GM12878 (cell line): ENCODE data around the gene NDUFC1. TPM values are rescaled to one million over a fixed set of nuclear protein-coding genes. Genes with fewer than 3 reads are reported as not detected.
A peak's percentile ranks its signal among the peaks of the same experiment; 100 is the strongest.

Source experiments
- ATAC-seq: fragments of 200-7000 bp; cut with Tn5 transposase; 3 replicates; pipeline ENCODE4 v1.9.1; 2020; ENCODE audit warnings: mild to moderate bottlenecking, moderate library complexity
- BruUV-seq: library from RNA; stranded (reverse); fragments of 400-500 nt; replicated peaks from 2 replicates; lab custom pipeline; 2021; lab: Mats Ljungman, UMichigan
- CTCF ChIA-PET: fragments of 300-600 bp; sonication (Branson Sonifier 250); formaldehyde crosslinking; extraction: SDS; loops from one replicate; lab custom pipeline; 2021; ENCODE audit warnings: inconsistent platforms; lab: Yijun Ruan, JAX
- POLR2A ChIA-PET: fragments of 350-600 bp; formaldehyde crosslinking; extraction: SDS; loops from one replicate; lab custom pipeline; 2021; ENCODE audit warnings: inconsistent platforms; lab: Charles Lee
- RAD21 ChIA-PET: fragments of 300-600 bp; sonication (Branson Sonifier 250); formaldehyde crosslinking; loops from one replicate; lab custom pipeline; 2023; ENCODE audit warnings: antibody characterized with exemption; ENCODE audit not compliant: unreplicated experiment; lab: Charles Lee
- SMC1A ChIA-PET: fragments of 300-600 bp; sonication (Branson Sonifier 250); formaldehyde crosslinking; loops from one replicate; lab custom pipeline; 2023; ENCODE audit not compliant: unreplicated experiment, uncharacterized antibody; lab: Charles Lee
- DNase-seq: peaks from one replicate; pipeline ENCODE4 v3.0.0-alpha.2; 2011; ENCODE audit warnings: low read depth, low spot score
- FAIRE-seq: peaks from 3 replicates; lab custom pipeline; 2011; peaks lifted over from hg19 to GRCh38; lab: Jason Lieb, UNC
- H2AFZ ChIP-seq: 2 replicates; pipeline ENCODE4 v1.6.0; 2011; ENCODE audit warnings: low read depth, low read length, control low read depth; ENCODE audit not compliant: control insufficient read depth
- H3K27ac ChIP-seq: 2 replicates; pipeline ENCODE4 v1.5.1; 2011; ENCODE audit warnings: control low read depth; ENCODE audit not compliant: control insufficient read depth, insufficient read depth
- H3K27me3 ChIP-seq, 2 experiments: replicated peaks in 1 of 2; 2 replicates each; pipeline versions ENCODE4 v1.6.0 to v1.6.1; 2011; ENCODE audit warnings: low read length in 1 of 2; ENCODE audit not compliant: control insufficient read depth in 2 of 2, insufficient read depth in 2 of 2
- H3K36me3 ChIP-seq, 2 experiments: 2 replicates each; pipeline ENCODE4 v1.5.1; 2011; ENCODE audit warnings: low read length in 1 of 2; ENCODE audit not compliant: control insufficient read depth in 2 of 2, insufficient read depth in 2 of 2
- H3K4me1 ChIP-seq: 2 replicates; pipeline ENCODE4 v1.6.1; 2011; ENCODE audit warnings: mild to moderate bottlenecking, low read length, moderate library complexity, mixed read lengths; ENCODE audit not compliant: control insufficient read depth, insufficient read depth
- H3K4me2 ChIP-seq: 2 replicates; pipeline ENCODE4 v1.6.0; 2011; ENCODE audit warnings: control low read depth; ENCODE audit not compliant: control insufficient read depth, insufficient read depth
- H3K4me3 ChIP-seq: fragments of 200-600 bp; sonication (generic); 2 replicates; pipeline ENCODE4 v1.5.1; 2016
- H3K79me2 ChIP-seq: 2 replicates; pipeline ENCODE4 v1.6.0; 2011; ENCODE audit warnings: low read length; ENCODE audit not compliant: control insufficient read depth, insufficient read depth
- H3K9ac ChIP-seq: 2 replicates; pipeline ENCODE4 v1.8.0; 2011; ENCODE audit warnings: low read length, control low read depth, mixed read lengths; ENCODE audit not compliant: control insufficient read depth, insufficient read depth
- H3K9me3 ChIP-seq: replicated peaks from 3 replicates; pipeline ENCODE4 v1.5.1; 2011; ENCODE audit warnings: mild to moderate bottlenecking, low read length; ENCODE audit not compliant: control insufficient read depth, insufficient read depth
- H4K20me1 ChIP-seq: 2 replicates; pipeline ENCODE4 v1.6.0; 2011; ENCODE audit not compliant: control insufficient read depth, insufficient read depth
- FOS ChIP-seq: IDR thresholded peaks from 3 replicates; pipeline ENCODE4 v1.6.1; 2011; ENCODE audit warnings: borderline replicate concordance; ENCODE audit not compliant: insufficient read length; ENCODE audit errors: extremely low read depth
- IKZF2 ChIP-seq, 2 experiments: fragments of 450-650 bp; IDR thresholded peaks; 2 replicates each; pipeline ENCODE4 v1.6.1; 2017; ENCODE audit warnings: mild to moderate bottlenecking in 2 of 2, moderate library complexity in 2 of 2
- JUND ChIP-seq: IDR thresholded peaks from 2 replicates; pipeline ENCODE4 v1.6.1; 2012; ENCODE audit warnings: low read depth, mild to moderate bottlenecking, low read length, improper control_type of control experiment, moderate library complexity
- MTA2 ChIP-seq: fragments of 450-650 bp; IDR thresholded peaks from 2 replicates; pipeline ENCODE4 v1.6.1; 2016; ENCODE audit warnings: low read depth, mild to moderate bottlenecking, moderate library complexity
- MXI1 ChIP-seq: fragments of 150-350 bp; IDR thresholded peaks from 2 replicates; pipeline ENCODE4 v1.6.1; 2011; ENCODE audit warnings: low read depth, mild to moderate bottlenecking, inconsistent platforms, low read length, improper control_type of control experiment
- MYB ChIP-seq: fragments of 150-350 bp; IDR thresholded peaks from 2 replicates; pipeline ENCODE4 v1.6.1; 2014; ENCODE audit warnings: mild to moderate bottlenecking, low read depth, low read length, borderline replicate concordance
- MYC ChIP-seq: IDR thresholded peaks from 2 replicates; pipeline ENCODE4 v1.6.1; 2011; ENCODE audit warnings: mild to moderate bottlenecking, low read length, moderate library complexity, inconsistent platforms; ENCODE audit not compliant: insufficient read depth, insufficient replicate concordance, insufficient read length, severe bottlenecking
- NBN ChIP-seq: fragments of 450-650 bp; IDR thresholded peaks from 2 replicates; pipeline ENCODE4 v1.6.1; 2016
- SIX5 ChIP-seq: IDR thresholded peaks from 2 replicates; pipeline ENCODE4 v1.6.1; 2011; ENCODE audit warnings: mild to moderate bottlenecking, low read depth, low read length, moderate library complexity; ENCODE audit not compliant: severe bottlenecking
- ZNF274 ChIP-seq: IDR thresholded peaks from one replicate; pipeline ENCODE4 v1.8.0; 2011; ENCODE audit not compliant: insufficient read length, insufficient read depth
- ZNF384 ChIP-seq: IDR thresholded peaks from 2 replicates; pipeline ENCODE4 v1.6.1; 2012; ENCODE audit warnings: low read depth, mild to moderate bottlenecking, low read length, improper control_type of control experiment, borderline replicate concordance
- WGBS: methylation state at CpG from one replicate; pipeline ENCODE4 v1.1.6; 2016; ENCODE audit warnings: low lambda C conversion rate; ENCODE audit not compliant: insufficient replicate concordance, insufficient coverage; ENCODE audit errors: missing lambda C conversion rate; 5-methylcytosine and 5-hydroxymethylcytosine counted together
- in situ Hi-C: fragments of 300-500 bp; cut with MboI; formaldehyde crosslinking; loops from 9 replicates; pipeline ENCODE4 v1.14.3; 2018; ENCODE audit warnings: mixed read lengths
- intact Hi-C: fragments of 100-400 bp; cut with micrococcal nuclease; formaldehyde crosslinking; loops from one replicate; pipeline ENCODE4 v1.14.2; 2022; ENCODE audit not compliant: unreplicated experiment
- polyA plus RNA-seq, 11 experiments: library from polyadenylated mRNA; depleted of rRNA in 4 of 11; unstranded in 6 of 11; stranded (reverse) in 5 of 11; fragments of >200 nt; fragmentation: Nextera tagmentation in 4 of 11; fragmentation: Illumina TruSeq in 1 of 11; extraction: Ambion mirVana in 4 of 11; extraction: Trizol in 1 of 11; gene quantifications; 1 replicate in 1 of 11; 2 replicates in 10 of 11; pipeline versions ENCODE4 v1.2.1 to v1.2.3, GENCODE V29; 2011 to 2016; ENCODE audit warnings: inconsistent platforms in 2 of 11, missing spikeins in 2 of 11, low read depth in 1 of 11
- total RNA-seq, 4 experiments: library from RNA; depleted of rRNA in 3 of 4; stranded (reverse); fragments of >200 nt in 3 of 4; fragmentation: Illumina TruSeq in 1 of 4; extraction: Trizol in 1 of 4; gene quantifications; 2 replicates each; pipeline versions ENCODE4 v1.2.1 to v1.2.3, GENCODE V29; 2013 to 2021
- TF ChIP-seq, protein P1 (sequence below): fragments of 450-650 bp; formaldehyde crosslinking; IDR thresholded peaks from 2 replicates; pipeline ENCODE4 v1.4.0; 2020; ENCODE audit warnings: mild to moderate bottlenecking, moderate library complexity
- TF ChIP-seq, protein P2 (sequence below): IDR thresholded peaks from 2 replicates; pipeline ENCODE4 v1.6.1; 2012; ENCODE audit warnings: mild to moderate bottlenecking, low read depth, low read length

The NDUFC1 gene
- total and polyA plus RNA-seq, 10 of the 15 experiments (the other 5 are each of a cell fraction or from before 2014, with no cell fraction given), result 25.5 to 242 (median 68.9) TPM

DNA sequence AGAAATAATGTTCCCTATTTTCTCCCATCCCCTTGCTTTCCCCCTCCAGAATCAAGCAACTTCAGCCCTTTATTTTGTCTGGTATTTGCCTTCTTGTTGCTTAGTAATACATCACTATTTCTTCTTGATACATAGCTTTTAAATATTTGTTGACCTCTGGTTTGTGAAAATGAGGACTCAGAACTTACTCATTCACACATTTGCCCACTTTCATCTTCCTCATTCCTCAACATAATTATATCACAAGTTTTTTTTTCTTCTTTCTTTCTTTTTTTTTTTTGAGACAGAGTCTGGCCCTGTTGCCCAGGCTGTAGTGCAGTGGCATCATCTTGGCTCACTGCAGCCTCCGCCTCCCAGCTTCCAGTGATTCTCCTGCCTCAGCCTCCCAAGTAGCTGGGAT is 28.9 kb upstream of the NDUFC1 start:
- H4K20me1 ChIP-seq, result no peaks in the 10 kb centered on the region
- H3K9me3 ChIP-seq, result peaks cover 1% of the 10 kb centered on the region; the same call in 1 of the 3 replicates
- H3K79me2 ChIP-seq, result peaks cover 71% of the 10 kb centered on the region
- no peak overlapping the region for H3K9ac ChIP-seq
- peaks cover 12% of the 10 kb centered on the region; the same call in 1 of the 2 replicates for H3K4me1 ChIP-seq
- ChIA-PET RAD21 (interaction anchor here (0.7 to 3.3 kb wide), 4 partner anchors 29 to 206 kb away, joined by 3 to 17 read pairs (median 6); partner anchors contain the start of genes NAA15 and NDUFC1), CTCF (interaction anchor here (0.6 to 3.4 kb wide), 13 partner anchors 9 to 232 kb away, joined by 3 to 18 read pairs (median 4); no protein-coding TSS in a partner anchor), SMC1A (interaction anchor here (0.6 to 3.3 kb wide), 6 partner anchors 19 to 65 kb away, joined by 3 to 25 read pairs (median 5); partner anchors contain the start of genes NAA15 and NDUFC1), POLR2A (interaction anchor here (0.6 to 2.7 kb wide), 9 partner anchors 9 to 492 kb away, joined by 3 to 16 read pairs (median 5); partner anchors contain the start of genes NAA15 and NDUFC1)
- no peak overlapping the region for H3K4me3 ChIP-seq
- intact Hi-C loops (no loop called here), in situ Hi-C loops (no loop called here)
- no peak for FAIRE-seq
- no peak overlapping the region for H2AFZ ChIP-seq
- no peak overlapping the region for H3K4me2 ChIP-seq
- no peak for DNase-seq
- H3K36me3 ChIP-seq, result peaks cover 4 to 6% of the 10 kb centered on the region in 2 experiments
- no peaks in the 10 kb centered on the region for H3K27me3 ChIP-seq
- 100% methylated on average over 1 of the region's 1 CpG for WGBS
- ATAC-seq, result peak; percentile 44
- H3K27ac ChIP-seq, result no peak overlapping the region
- BruUV-seq, result no TSS peak
- TF ChIP-seq MYC, result no peak
- peak; percentile 25; the same call in 1 of the 2 replicates for TF ChIP-seq ZNF384
- peak; percentile 66; the same call in 1 of the 2 replicates for TF ChIP-seq MTA2
- peak; percentile 38; the same call in 1 of the 2 replicates for TF ChIP-seq NBN
- TF ChIP-seq MXI1, result no peak
- no peak for TF ChIP-seq FOS
- TF ChIP-seq SIX5, result no peak
- TF ChIP-seq IKZF2 (IDR thresholded peaks at IDR 0.05), result peak in 1 of 2 experiments; percentile 13; a peak in 1 of 4 replicates
- no peak for TF ChIP-seq JUND
- no peak for TF ChIP-seq ZNF274
- TF ChIP-seq, protein P1, sequence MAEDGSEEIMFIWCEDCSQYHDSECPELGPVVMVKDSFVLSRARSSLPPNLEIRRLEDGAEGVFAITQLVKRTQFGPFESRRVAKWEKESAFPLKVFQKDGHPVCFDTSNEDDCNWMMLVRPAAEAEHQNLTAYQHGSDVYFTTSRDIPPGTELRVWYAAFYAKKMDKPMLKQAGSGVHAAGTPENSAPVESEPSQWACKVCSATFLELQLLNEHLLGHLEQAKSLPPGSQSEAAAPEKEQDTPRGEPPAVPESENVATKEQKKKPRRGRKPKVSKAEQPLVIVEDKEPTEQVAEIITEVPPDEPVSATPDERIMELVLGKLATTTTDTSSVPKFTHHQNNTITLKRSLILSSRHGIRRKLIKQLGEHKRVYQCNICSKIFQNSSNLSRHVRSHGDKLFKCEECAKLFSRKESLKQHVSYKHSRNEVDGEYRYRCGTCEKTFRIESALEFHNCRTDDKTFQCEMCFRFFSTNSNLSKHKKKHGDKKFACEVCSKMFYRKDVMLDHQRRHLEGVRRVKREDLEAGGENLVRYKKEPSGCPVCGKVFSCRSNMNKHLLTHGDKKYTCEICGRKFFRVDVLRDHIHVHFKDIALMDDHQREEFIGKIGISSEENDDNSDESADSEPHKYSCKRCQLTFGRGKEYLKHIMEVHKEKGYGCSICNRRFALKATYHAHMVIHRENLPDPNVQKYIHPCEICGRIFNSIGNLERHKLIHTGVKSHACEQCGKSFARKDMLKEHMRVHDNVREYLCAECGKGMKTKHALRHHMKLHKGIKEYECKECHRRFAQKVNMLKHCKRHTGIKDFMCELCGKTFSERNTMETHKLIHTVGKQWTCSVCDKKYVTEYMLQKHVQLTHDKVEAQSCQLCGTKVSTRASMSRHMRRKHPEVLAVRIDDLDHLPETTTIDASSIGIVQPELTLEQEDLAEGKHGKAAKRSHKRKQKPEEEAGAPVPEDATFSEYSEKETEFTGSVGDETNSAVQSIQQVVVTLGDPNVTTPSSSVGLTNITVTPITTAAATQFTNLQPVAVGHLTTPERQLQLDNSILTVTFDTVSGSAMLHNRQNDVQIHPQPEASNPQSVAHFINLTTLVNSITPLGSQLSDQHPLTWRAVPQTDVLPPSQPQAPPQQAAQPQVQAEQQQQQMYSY, result no peak
- TF ChIP-seq, protein P2, sequence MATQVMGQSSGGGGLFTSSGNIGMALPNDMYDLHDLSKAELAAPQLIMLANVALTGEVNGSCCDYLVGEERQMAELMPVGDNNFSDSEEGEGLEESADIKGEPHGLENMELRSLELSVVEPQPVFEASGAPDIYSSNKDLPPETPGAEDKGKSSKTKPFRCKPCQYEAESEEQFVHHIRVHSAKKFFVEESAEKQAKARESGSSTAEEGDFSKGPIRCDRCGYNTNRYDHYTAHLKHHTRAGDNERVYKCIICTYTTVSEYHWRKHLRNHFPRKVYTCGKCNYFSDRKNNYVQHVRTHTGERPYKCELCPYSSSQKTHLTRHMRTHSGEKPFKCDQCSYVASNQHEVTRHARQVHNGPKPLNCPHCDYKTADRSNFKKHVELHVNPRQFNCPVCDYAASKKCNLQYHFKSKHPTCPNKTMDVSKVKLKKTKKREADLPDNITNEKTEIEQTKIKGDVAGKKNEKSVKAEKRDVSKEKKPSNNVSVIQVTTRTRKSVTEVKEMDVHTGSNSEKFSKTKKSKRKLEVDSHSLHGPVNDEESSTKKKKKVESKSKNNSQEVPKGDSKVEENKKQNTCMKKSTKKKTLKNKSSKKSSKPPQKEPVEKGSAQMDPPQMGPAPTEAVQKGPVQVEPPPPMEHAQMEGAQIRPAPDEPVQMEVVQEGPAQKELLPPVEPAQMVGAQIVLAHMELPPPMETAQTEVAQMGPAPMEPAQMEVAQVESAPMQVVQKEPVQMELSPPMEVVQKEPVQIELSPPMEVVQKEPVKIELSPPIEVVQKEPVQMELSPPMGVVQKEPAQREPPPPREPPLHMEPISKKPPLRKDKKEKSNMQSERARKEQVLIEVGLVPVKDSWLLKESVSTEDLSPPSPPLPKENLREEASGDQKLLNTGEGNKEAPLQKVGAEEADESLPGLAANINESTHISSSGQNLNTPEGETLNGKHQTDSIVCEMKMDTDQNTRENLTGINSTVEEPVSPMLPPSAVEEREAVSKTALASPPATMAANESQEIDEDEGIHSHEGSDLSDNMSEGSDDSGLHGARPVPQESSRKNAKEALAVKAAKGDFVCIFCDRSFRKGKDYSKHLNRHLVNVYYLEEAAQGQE, result no peak
- TF ChIP-seq MYB, result no peak
